CD14-positive monocyte (primary cell): ENCODE results near the gene CDH13. TPM values are rescaled to one million over a fixed set of nuclear protein-coding genes. Genes with fewer than 3 reads are reported as not detected.

Experiments
- DNase-seq, 3 donors: peaks; one replicate each; pipeline ENCODE4 v3.0.0-alpha.2; 2011 to 2022
- H2AFZ ChIP-seq: 2 replicates; pipeline ENCODE4 v1.6.0; 2012; ENCODE audit warnings: mild to moderate bottlenecking, low read depth, low read length, inconsistent platforms; ENCODE audit not compliant: insufficient read depth, poor library complexity, severe bottlenecking
- H3K27ac ChIP-seq, 2 donors: 1 replicate in 1 of 2; 2 replicates in 1 of 2; pipeline ENCODE4 v1.5.1; 2012 to 2013; ENCODE audit warnings: low read length in 2 of 2, control low read depth in 1 of 2, inconsistent platforms in 1 of 2, low read depth in 1 of 2, mild to moderate bottlenecking in 1 of 2
- H3K27me3 ChIP-seq, 2 donors: one replicate each; pipeline versions ENCODE4 v1.6.0 to v1.6.1; 2011 to 2013; ENCODE audit warnings: low read length in 2 of 2; ENCODE audit not compliant: control insufficient read depth in 2 of 2, insufficient read depth in 2 of 2
- H3K36me3 ChIP-seq, 2 donors: replicated peaks in 1 of 2; 1 replicate in 1 of 2; 2 replicates in 1 of 2; pipeline versions ENCODE4 v1.5.1 to v1.6.1; 2012 to 2013; ENCODE audit warnings: low read length in 2 of 2, control low read depth in 1 of 2, inconsistent platforms in 1 of 2, mild to moderate bottlenecking in 1 of 2; ENCODE audit not compliant: insufficient read depth in 2 of 2, control insufficient read depth in 1 of 2
- H3K4me1 ChIP-seq, 2 donors: 1 replicate in 1 of 2; 2 replicates in 1 of 2; pipeline versions ENCODE4 v1.5.1 to v1.6.1; 2012 to 2013; ENCODE audit warnings: low read length in 2 of 2, control low read depth in 1 of 2, inconsistent platforms in 1 of 2, mild to moderate bottlenecking in 1 of 2, moderate library complexity in 1 of 2; ENCODE audit not compliant: insufficient read depth in 2 of 2, control insufficient read depth in 1 of 2
- H3K4me2 ChIP-seq: replicated peaks from 2 replicates; pipeline ENCODE3; 2012; ENCODE audit warnings: low read length, moderate library complexity, mild to moderate bottlenecking; ENCODE audit not compliant: poor library complexity, severe bottlenecking; ENCODE audit errors: extremely low read depth
- H3K4me3 ChIP-seq, 3 experiments: fragments of 200-600 bp in 1 of 3; sonication (generic) in 1 of 3; replicated peaks in 1 of 3; 1 replicate in 2 of 3; 2 replicates in 1 of 3; pipeline ENCODE4 v1.5.1; 2011 to 2013; ENCODE audit warnings: low read length in 3 of 3, mild to moderate bottlenecking in 3 of 3, control low read depth in 2 of 3, low read depth in 2 of 3, inconsistent platforms in 1 of 3, moderate library complexity in 1 of 3
- H3K79me2 ChIP-seq: 2 replicates; pipeline ENCODE4 v1.6.0; 2012; ENCODE audit warnings: mild to moderate bottlenecking, control low read depth, inconsistent platforms, low read length, moderate library complexity; ENCODE audit not compliant: insufficient read depth
- H3K9ac ChIP-seq: 2 replicates; pipeline ENCODE4 v1.6.0; 2017; ENCODE audit warnings: low read length, mild to moderate bottlenecking; ENCODE audit not compliant: insufficient read depth, poor library complexity, severe bottlenecking
- H3K9me3 ChIP-seq, 2 donors: replicated peaks in 1 of 2; 1 replicate in 1 of 2; 2 replicates in 1 of 2; pipeline versions ENCODE4 v1.5.1 to v1.6.1; 2012 to 2013; ENCODE audit warnings: low read length in 2 of 2, control low read depth in 1 of 2; ENCODE audit not compliant: control insufficient read depth in 1 of 2, insufficient read depth in 1 of 2
- H4K20me1 ChIP-seq: 2 replicates; pipeline ENCODE4 v1.6.0; 2012; ENCODE audit warnings: mild to moderate bottlenecking, low read length, control low read depth, moderate library complexity; ENCODE audit not compliant: insufficient read depth
- H3K27ac Mint-ChIP-seq, 7 donors: one replicate each; pipeline ENCODE4 v1.8.0; 2020; ENCODE audit warnings: mild to moderate bottlenecking in 7 of 7, mixed read lengths in 7 of 7, moderate library complexity in 6 of 7, inconsistent platforms in 2 of 7
- H3K27me3 Mint-ChIP-seq, 3 donors: one replicate each; pipeline ENCODE4 v1.8.0; 2021 to 2022; ENCODE audit warnings: low read depth in 3 of 3, mild to moderate bottlenecking in 3 of 3, mixed read lengths in 3 of 3, moderate library complexity in 3 of 3, inconsistent platforms in 1 of 3
- H3K36me3 Mint-ChIP-seq, 2 donors: one replicate each; pipeline ENCODE4 v1.8.0; 2020; ENCODE audit warnings: mixed read lengths in 2 of 2, inconsistent platforms in 1 of 2, mild to moderate bottlenecking in 1 of 2
- H3K4me1 Mint-ChIP-seq: one replicate; pipeline ENCODE4 v1.8.0; 2020; ENCODE audit warnings: mild to moderate bottlenecking, mixed read lengths
- H3K4me3 Mint-ChIP-seq, 2 donors: one replicate each; pipeline ENCODE4 v1.8.0; 2020; ENCODE audit warnings: mild to moderate bottlenecking in 2 of 2, mixed read lengths in 2 of 2, moderate library complexity in 1 of 2
- H3K9me3 Mint-ChIP-seq, 7 donors: one replicate each; pipeline ENCODE4 v1.8.0; 2020 to 2022; ENCODE audit warnings: mixed read lengths in 7 of 7, mild to moderate bottlenecking in 6 of 7, moderate library complexity in 6 of 7, inconsistent platforms in 2 of 7
- CTCF ChIP-seq: fragments of 200-600 bp; IDR thresholded peaks from one replicate; pipeline ENCODE4 v1.8.0; 2022; ENCODE audit warnings: antibody characterized with exemption, mild to moderate bottlenecking
- WGBS: methylation state at CpG from one replicate; pipeline ENCODE4 v1.1.5; 2013; ENCODE audit warnings: missing lambda C conversion rate; ENCODE audit not compliant: insufficient coverage; 5-methylcytosine and 5-hydroxymethylcytosine counted together
- intact Hi-C, 2 donors: fragments of 100-400 bp; cut with micrococcal nuclease; formaldehyde crosslinking; loops; one replicate each; pipeline versions ENCODE4 v1.15.0 to v1.15.1; 2023
- polyA plus RNA-seq, 3 donors: library from polyadenylated mRNA; depleted of rRNA in 1 of 3; unstranded in 2 of 3; stranded (reverse) in 1 of 3; fragments of 300-500 nt in 2 of 3; fragments of >200 nt in 1 of 3; fragmentation: Illumina TruSeq in 2 of 3; gene quantifications; 1 replicate in 2 of 3; 2 replicates in 1 of 3; pipeline ENCODE4 v1.2.3, GENCODE V29; 2012 to 2021

The CDH13 gene
- polyA plus RNA-seq, 3 donors, result 0.13 to 0.19 TPM; not detected in 1

GRCh38 chr16:83329441-83329840 is 702.7 kb downstream of the CDH13 start:
- Histone ChIP-seq H3K4me3 (no peak overlapping the region), H3K9me3 (no peaks in the 10 kb centered on the region), H3K4me2 (no peak overlapping the region), H3K27ac (no peak overlapping the region), H3K79me2 (no peaks in the 10 kb centered on the region), H3K4me1 (no peaks in the 10 kb centered on the region), H4K20me1 (no peaks in the 10 kb centered on the region), H3K9ac (no peak overlapping the region), H2AFZ (no peak overlapping the region), H3K36me3 (no peaks in the 10 kb centered on the region), H3K27me3 (no peaks in the 10 kb centered on the region)
- Mint-ChIP-seq H3K9me3 (no peaks in the 10 kb centered on the region), H3K27ac (no peak overlapping the region), H3K27me3 (peaks cover under 1 to 17% (median 3%) of the 10 kb centered on the region in 3 donors), H3K36me3 (no peaks in the 10 kb centered on the region), H3K4me3 (no peak overlapping the region), H3K4me1 (no peaks in the 10 kb centered on the region)
- no CpG with 5 or more reads among the region's 7 CpGs for WGBS
- no peak for DNase-seq
- no peak for TF ChIP-seq CTCF
- intact Hi-C loops, result no loop called here

- H3K4me1 ChIP-seq, result no peaks in the 10 kb centered on the region
- Mint-ChIP-seq H3K9me3 (no peaks in the 10 kb centered on the region), H3K27me3 (peaks cover 0 to 13% (median 3%) of the 10 kb centered on the region in 3 donors), H3K4me3 (no peak overlapping the region), H3K4me1 (no peaks in the 10 kb centered on the region), H3K27ac (no peak overlapping the region), H3K36me3 (no peaks in the 10 kb centered on the region)
- TF ChIP-seq CTCF, result no peak
- H3K79me2 ChIP-seq, result no peaks in the 10 kb centered on the region
- no peak overlapping the region for H2AFZ ChIP-seq
- no peak overlapping the region for H3K9ac ChIP-seq
- intact Hi-C loops, result no loop called here
- no peaks in the 10 kb centered on the region for H3K36me3 ChIP-seq
- DNase-seq, result no peak
- H3K9me3 ChIP-seq, result no peaks in the 10 kb centered on the region
- WGBS, result 100% methylated on average over 1 of the region's 2 CpGs
- no peak overlapping the region for H3K4me3 ChIP-seq
- no peaks in the 10 kb centered on the region for H3K27me3 ChIP-seq
- H4K20me1 ChIP-seq, result no peaks in the 10 kb centered on the region
- no peak overlapping the region for H3K4me2 ChIP-seq
- H3K27ac ChIP-seq, result no peak overlapping the region
Observed at GRCh38 chr16:83330251-83330650, 703.5 kb downstream of the CDH13 start.
